ENCODE measurements around the gene QTRT2. TPM values are rescaled to one million over a fixed set of nuclear protein-coding genes. Genes with fewer than 3 reads are reported as not detected.

QTRT2 gene
- total RNA-seq, 1 experiment from 2014 or later, result 62.4 TPM

DNA sequence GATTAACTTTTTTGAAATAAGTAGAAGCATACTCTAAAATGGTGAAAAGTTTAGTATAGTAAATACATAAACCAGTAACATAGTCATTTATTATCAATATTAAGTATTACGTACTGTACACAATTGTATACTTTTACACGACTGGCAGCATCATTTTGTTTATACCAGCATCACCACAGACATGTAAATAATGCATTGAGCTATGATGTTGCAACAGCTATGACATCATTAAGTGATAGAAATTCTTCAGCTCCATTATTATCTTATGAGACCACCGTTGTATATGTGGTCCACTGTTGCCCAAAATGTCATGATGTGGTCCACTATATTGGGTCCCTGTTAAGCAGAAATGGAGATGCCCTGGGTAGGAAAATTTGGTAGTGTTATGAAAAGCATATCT lies 71.0 kb downstream of the QTRT2 start:
- BruUV-seq (replicated peaks), result no TSS peak
- no peaks in the 10 kb centered on the region for H3K4me1 ChIP-seq (ENCODE audit: insufficient read depth, low read length, poor library complexity, severe bottlenecking)
- no peak overlapping the region for H3K4me3 ChIP-seq (ENCODE audit: low read depth, low read length, poor library complexity, severe bottlenecking)
- DNase-seq (ENCODE audit: low spot score), result no peak
- TF ChIP-seq, protein P1, sequence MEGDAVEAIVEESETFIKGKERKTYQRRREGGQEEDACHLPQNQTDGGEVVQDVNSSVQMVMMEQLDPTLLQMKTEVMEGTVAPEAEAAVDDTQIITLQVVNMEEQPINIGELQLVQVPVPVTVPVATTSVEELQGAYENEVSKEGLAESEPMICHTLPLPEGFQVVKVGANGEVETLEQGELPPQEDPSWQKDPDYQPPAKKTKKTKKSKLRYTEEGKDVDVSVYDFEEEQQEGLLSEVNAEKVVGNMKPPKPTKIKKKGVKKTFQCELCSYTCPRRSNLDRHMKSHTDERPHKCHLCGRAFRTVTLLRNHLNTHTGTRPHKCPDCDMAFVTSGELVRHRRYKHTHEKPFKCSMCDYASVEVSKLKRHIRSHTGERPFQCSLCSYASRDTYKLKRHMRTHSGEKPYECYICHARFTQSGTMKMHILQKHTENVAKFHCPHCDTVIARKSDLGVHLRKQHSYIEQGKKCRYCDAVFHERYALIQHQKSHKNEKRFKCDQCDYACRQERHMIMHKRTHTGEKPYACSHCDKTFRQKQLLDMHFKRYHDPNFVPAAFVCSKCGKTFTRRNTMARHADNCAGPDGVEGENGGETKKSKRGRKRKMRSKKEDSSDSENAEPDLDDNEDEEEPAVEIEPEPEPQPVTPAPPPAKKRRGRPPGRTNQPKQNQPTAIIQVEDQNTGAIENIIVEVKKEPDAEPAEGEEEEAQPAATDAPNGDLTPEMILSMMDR (conservative IDR thresholded peaks at IDR 0.05; ENCODE audit: low read depth, low read length), result no peak
- no peak for TF ChIP-seq EZH2 (IDR thresholded peaks at IDR 0.05; ENCODE audit: borderline replicate concordance, low read depth, low read length, poor library complexity, severe bottlenecking)
- ChIA-PET CTCF (interaction anchor here (0.6 kb wide), 1 partner anchor 173 kb away, joined by 3 read pairs; no protein-coding TSS in a partner anchor), POLR2A (ENCODE audit: low non-redundant PET) (no interaction called here)
- H3K36me3 ChIP-seq (ENCODE audit: insufficient read depth, low read length, poor library complexity, severe bottlenecking), result no peaks in the 10 kb centered on the region
- no peaks in the 10 kb centered on the region for H3K9me3 ChIP-seq (ENCODE audit: low read depth, low read length, poor library complexity, severe bottlenecking)
- no peaks in the 10 kb centered on the region for H3K27me3 ChIP-seq (replicated peaks; ENCODE audit: insufficient read depth, low read depth, low read length, poor library complexity)
- intact Hi-C loops (cut with micrococcal nuclease; ENCODE audit: unreplicated experiment), result no loop called here
- H3K27ac ChIP-seq (ENCODE audit: low read depth, low read length, poor library complexity, severe bottlenecking), result no peak overlapping the region

GRCh38 chr3:114128231-114128630 lies 71.7 kb downstream of the QTRT2 start:
- H3K27me3 ChIP-seq (replicated peaks; ENCODE audit: insufficient read depth, low read depth, low read length, poor library complexity), result no peaks in the 10 kb centered on the region
- no peak overlapping the region for H3K4me3 ChIP-seq (ENCODE audit: low read depth, low read length, poor library complexity, severe bottlenecking)
- H3K9me3 ChIP-seq (ENCODE audit: low read depth, low read length, poor library complexity, severe bottlenecking), result no peaks in the 10 kb centered on the region
- ChIA-PET POLR2A (ENCODE audit: low non-redundant PET) (no interaction called here), CTCF (no interaction called here)
- no peaks in the 10 kb centered on the region for H3K36me3 ChIP-seq (ENCODE audit: insufficient read depth, low read length, poor library complexity, severe bottlenecking)
- BruUV-seq (replicated peaks), result no TSS peak
- no peak overlapping the region for H3K27ac ChIP-seq (ENCODE audit: low read depth, low read length, poor library complexity, severe bottlenecking)
- TF ChIP-seq EZH2 (IDR thresholded peaks at IDR 0.05; ENCODE audit: borderline replicate concordance, low read depth, low read length, poor library complexity, severe bottlenecking), result no peak
- TF ChIP-seq, protein P1 (conservative IDR thresholded peaks at IDR 0.05; ENCODE audit: low read depth, low read length), result no peak
- DNase-seq (ENCODE audit: low spot score), result no peak
- intact Hi-C loops (cut with micrococcal nuclease; ENCODE audit: unreplicated experiment), result no loop called here
- H3K4me1 ChIP-seq (ENCODE audit: insufficient read depth, low read length, poor library complexity, severe bottlenecking), result no peaks in the 10 kb centered on the region

DNA sequence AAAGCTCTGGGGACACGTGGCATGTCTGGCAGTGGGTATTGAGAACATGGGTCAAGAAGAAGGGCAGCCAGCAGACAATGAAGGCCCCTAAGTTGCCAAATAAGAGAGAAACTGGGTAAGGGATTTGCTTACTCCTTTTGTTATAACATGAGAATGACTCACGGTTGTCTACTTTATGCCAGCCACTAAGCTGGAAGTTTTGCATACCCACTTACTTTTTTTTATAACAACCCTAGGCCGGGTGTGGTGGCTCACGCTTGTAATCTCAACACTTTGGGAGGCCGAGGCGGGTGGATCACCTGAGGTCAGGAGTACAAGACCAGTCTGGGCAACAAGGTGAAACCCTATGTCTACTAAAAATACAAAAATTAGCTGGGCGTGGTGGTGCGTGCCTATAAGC lies 72.3 kb downstream of the QTRT2 start:
- intact Hi-C loops (cut with micrococcal nuclease; ENCODE audit: unreplicated experiment), result no loop called here
- CTCF ChIA-PET, result no interaction called here

More for the DNA sequence above, 72.3 kb downstream of the QTRT2 start:
- no peaks in the 10 kb centered on the region for H3K4me1 ChIP-seq (ENCODE audit: insufficient read depth, low read length, poor library complexity, severe bottlenecking)
- no peak overlapping the region for H3K4me3 ChIP-seq (ENCODE audit: low read depth, low read length, poor library complexity, severe bottlenecking)
- no peaks in the 10 kb centered on the region for H3K36me3 ChIP-seq (ENCODE audit: insufficient read depth, low read length, poor library complexity, severe bottlenecking)
- TF ChIP-seq, protein P1 (conservative IDR thresholded peaks at IDR 0.05; ENCODE audit: low read depth, low read length), result no peak
- TF ChIP-seq EZH2 (IDR thresholded peaks at IDR 0.05; ENCODE audit: borderline replicate concordance, low read depth, low read length, poor library complexity, severe bottlenecking), result no peak
- no peaks in the 10 kb centered on the region for H3K9me3 ChIP-seq (ENCODE audit: low read depth, low read length, poor library complexity, severe bottlenecking)
- H3K27ac ChIP-seq (ENCODE audit: low read depth, low read length, poor library complexity, severe bottlenecking), result no peak overlapping the region
- no peaks in the 10 kb centered on the region for H3K27me3 ChIP-seq (replicated peaks; ENCODE audit: insufficient read depth, low read depth, low read length, poor library complexity)
- BruUV-seq (replicated peaks), result no TSS peak
- POLR2A ChIA-PET (ENCODE audit: low non-redundant PET), result no interaction called here
- DNase-seq (ENCODE audit: low spot score), result no peak
